Left kidney (tissue), 2 donors: ENCODE results near the gene HIPK4. TPM values are rescaled to one million over a fixed set of nuclear protein-coding genes. Genes with fewer than 3 reads are reported as not detected.

Experiments used
- DNase-seq: peaks from one replicate; pipeline ENCODE4 v3.0.0-alpha.2; 2013
- polyA plus RNA-seq: library from polyadenylated mRNA; unstranded; fragments of 120-200 nt; gene quantifications from one replicate; pipeline ENCODE4 v1.2.1, GENCODE V29; 2013; ENCODE audit not compliant: insufficient read length

The HIPK4 gene
- polyA plus RNA-seq, 1 donor: 0.20 TPM

DNA sequence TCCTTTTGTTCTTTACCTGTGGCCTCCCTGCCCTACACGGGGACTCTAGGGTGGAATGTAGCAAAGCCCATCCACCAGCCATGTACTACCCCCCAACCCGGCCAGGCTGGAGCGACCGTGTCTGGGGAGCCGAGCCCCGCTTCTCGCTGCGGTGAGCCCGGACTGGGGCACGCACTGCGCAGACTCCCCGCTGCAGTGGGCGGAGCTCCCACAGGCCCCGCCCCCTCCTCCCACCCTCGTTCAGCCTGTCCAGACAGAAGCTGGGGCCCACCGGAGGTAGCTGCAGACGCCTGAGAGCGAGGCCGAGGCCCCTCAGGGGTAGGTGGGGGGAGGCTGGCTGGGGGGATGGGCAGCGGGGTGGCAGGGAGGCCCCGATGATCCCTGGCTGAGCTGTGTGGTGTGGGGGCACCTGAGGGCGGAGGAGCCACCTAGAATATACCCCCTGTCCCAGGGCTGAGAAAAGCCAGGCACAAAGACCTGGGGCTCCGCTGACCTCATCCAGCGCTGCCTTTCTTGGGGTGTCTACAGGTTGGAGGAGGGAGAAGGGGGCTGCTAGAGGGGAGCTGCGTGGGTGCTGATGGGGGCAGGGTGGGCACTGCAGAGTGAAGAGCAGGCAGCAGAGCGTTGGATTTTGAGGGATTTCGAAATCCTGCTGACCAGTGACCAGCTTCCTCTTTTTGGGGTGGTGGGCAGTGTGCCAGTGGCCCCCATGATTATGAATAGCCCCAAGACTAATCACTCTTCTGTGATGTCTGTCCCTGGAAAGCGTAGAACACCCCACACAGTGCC lies 24.2 kb downstream of the HIPK4 start:
- DNase-seq: peak; percentile 88

DNA sequence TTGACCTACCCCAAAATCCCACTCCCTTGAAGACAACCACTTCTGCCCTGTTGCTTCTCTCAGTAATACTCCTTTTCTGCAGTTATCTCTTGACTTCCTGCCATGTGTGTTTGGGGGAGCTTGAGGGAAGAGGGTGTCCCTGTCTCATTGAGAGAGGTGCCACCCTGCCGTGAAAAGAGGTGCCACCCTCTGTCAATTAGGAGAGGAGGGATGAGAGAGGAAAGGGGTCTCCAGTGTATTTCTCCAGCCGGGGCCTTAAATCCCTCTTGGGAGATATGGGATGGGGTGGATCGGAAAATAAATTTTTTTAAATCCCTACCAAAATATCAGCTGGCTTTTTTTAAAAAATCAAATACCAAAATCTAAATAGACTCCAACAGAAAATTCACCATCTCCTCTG lies 25.0 kb downstream of the HIPK4 start:
- DNase-seq: no peak

DNA sequence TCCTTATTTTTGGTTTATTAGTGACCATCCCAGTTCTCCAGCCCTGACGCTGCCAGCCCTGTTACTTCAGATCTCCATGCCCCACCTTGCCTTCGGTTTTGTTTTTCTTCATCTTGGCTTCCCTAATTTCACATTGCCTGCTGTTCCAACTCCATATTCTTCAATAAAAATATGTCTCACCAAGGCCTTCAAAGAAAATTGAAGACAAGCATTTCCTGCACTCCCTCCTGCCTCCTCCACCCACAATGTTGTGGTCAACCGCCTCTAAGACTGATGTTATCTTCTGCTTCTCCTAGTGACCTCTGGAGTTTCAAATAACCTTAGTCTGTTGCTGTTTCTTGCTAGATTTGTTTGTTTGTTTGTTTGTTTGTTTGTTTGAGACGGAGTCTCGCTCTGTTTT lies 26.9 kb downstream of the HIPK4 start:
- DNase-seq: no peak

DNA sequence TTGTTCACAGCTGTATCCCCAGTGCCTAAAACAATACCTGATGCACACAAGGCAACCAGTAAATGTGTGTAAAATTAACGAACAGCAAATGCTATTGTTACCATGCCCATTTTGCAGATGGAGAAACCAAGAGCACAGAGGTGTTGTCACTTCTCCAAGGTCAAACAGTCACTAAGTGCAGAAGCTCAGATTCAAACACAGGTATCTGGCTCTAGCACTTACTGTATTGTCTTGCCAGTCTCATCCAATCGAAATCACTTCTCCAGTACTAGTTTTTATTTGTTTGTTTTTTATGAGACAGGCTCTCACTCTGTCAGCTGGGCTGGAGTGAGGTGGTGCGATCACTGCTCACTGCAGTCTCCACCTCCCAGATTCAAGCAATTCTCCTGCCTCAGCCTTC lies 27.8 kb downstream of the HIPK4 start:
- no peak for DNase-seq

DNA sequence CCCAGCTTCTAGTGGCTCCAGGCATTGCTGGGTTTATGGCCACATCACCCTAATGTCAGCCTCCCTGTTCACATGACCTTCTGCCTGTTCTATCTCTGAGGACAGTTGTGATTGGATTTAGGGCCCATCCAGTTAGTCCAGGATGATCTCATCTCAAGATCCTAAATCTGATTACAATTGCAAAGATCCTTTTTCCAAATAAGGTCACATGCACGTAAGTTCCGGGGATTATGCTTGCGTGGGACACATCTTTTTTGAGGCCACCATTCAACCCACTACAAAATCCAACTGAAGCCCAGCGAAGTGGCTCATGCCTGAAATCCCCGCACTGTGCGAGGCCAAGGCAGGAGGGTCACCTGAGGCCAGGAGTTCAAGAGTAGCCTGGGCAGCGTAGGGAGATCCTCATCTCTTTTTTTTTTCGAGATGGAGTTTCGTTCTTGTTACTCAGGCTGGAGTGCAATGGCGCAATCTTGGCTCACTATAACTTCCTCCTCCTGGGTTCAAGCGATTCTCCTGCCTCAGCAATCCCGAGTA lies 29.2 kb downstream of the HIPK4 start:
- no peak for DNase-seq

DNA sequence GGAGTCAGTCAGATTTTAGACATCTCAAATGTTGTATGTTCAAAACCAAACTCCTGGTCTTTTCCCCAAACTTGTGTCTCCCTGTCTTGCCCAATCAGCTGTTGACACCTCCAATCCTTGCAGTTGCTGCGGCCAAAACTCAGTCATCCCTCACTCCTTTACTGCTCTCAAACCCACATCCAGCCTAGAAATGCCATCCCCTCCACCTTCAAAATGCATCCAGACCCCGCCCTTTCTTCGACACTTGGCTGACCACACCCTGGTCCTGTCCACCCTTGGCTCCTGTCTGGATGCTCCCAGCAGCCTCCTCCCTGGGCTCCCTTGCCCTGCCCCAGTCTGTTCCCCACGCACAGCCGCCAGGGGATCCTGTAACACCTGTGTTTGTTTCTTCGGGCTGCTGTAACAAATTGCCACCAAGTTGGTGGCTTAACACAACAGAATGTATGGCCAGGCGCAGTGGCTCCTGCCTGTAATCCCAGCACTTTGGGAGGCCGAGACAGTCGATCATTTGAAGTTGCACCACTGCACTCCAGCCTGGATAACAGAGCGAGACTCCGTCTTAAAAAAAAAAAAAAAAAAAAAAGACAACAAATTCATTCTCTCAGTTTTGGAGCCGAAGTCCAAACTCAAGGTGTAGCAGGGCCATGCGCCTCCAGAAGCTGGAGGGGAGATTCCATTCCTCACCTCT lies 29.8 kb downstream of the HIPK4 start:
- no peak for DNase-seq

DNA sequence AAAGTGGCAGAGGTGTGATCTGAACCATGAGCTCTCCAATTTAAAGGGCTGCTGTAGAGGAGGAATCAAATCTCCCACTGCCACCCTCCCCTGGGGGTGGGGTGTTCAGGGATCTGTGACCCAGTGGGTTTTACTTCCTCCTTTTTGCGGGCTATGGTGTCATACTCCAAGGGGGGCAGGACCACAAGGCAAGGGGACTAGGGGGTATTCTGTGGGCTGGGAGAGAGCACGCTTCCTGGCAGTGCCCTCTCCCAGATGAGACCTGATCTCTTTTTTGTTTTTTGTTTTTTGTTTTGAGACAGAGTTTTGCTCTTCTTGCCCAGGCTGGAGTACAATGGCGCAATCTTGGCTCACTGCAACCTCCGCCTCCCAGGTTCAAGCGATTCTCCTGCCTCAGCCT lies 31.2 kb downstream of the HIPK4 start:
- no peak for DNase-seq

DNA sequence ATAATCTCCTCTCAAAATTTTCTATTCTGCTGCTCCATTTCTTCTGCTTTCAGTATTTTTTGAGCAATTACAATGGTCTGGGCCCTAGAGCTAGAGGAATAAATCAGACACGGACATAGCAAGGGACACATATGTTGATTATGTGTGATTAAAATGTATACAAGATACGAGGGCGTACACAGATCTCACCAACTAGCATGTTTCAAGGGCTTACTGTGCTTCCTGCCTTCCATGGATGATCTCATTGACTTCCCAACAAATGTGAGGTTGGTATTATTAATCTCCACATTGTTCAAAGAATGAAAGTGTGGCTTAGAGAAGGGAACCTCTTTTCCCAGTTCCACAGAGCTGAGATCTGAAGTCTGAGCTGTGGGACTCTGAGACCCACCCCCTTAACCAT lies 32.3 kb downstream of the HIPK4 start:
- DNase-seq: no peak

DNA sequence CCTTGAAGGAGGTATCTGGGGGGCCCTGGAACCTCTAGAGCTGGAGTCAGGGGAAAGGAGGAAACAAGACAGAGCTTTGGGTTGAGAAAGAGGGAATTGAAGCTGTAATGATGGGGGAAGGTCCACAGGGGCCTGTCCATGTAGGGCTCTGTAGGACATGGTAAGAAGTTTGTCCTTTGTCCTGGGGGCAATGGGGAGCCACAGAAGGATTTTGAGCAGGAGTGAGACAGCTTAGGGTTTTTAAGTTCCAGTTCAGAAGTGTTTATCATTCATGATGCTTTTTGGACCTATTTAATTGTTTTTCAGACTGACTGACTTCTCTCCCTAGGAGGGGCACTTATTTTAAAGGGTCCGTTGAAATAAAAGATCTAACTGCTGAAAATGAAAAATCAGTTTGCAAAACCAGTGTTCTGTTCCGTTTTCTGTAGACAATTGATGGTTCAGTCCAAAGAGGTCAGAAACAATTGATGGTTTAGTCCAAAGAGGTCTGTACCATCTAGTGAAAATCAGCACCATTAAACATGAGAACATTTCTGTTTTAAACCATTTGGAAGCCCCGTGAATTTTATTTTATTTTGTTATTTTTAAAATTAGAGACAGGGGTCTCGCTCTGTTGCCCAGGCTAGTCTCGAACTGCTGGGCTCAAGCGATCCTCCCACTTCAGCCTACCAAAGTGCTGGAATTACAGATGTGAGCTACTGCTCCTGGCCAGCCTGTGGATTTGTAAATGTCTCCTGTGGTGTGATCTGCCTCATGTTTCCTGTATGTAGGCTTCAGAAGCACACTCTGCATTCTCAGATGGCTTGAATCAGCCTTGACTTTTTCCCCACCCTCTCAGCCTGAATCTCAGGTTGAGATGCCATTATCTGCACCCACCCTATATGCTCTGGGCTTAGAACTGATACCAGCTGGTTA lies 33.0 kb downstream of the HIPK4 start:
- DNase-seq: no peak

DNA sequence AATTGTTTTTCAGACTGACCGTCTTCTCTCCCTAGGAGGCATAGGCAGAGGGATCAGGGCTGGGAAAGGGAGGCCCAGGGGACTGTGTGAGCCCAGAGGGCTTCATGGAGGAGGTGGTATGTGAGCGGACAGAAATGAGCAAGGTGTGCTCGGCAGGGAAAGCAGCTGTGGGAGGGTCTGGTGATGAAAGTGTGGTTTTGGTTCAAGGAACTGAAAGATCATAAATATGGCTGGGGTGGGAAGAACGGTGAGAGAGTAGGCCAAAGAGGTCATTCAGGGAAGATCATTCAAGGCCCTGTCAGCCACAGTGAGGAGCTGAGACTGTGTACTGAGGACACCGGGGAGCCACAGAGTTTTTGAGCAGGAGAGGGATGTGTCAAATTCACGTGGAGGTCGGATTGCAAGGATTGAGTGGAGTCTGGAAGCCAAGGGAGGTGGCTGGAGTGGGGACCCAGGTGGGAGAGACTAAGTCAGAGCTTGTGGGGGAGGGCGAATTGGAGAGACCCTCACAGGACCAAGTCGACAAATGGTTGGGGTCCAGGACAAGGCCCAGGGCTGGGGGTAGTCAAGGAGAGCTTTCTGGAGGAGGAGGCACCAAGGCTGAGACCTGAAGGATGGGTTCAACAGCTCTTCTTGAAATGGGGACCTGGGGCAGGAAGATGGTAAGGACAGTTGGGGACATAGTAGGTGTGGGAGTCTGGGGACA lies 33.9 kb downstream of the HIPK4 start:
- DNase-seq: no peak

DNA sequence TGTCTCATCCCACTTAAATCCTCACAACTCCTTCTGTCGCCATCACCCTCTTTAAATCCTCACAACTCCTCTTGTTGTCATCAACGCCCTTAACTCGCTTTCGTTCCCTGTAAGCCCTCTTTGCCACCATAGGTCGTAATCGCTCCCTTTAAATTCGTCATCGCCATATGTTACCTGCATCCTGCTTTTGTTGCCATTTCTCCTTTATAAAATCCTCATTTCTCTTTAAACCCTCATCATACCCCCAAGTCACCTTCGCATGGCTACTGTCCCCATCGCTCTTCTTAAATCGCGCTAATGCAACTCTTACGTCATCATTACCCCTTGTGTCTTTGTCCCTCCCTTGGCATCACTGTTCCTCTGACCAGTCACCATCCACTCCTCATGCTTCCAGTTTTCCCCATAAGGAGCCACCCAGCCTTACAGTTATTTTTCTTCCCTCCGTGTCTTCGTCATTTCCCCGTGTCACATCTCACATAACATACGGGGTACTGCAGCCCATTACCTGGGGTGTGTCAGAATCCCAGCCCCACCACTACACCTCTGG lies 40.9 kb downstream of the HIPK4 start:
- DNase-seq: peak; percentile 46

DNA sequence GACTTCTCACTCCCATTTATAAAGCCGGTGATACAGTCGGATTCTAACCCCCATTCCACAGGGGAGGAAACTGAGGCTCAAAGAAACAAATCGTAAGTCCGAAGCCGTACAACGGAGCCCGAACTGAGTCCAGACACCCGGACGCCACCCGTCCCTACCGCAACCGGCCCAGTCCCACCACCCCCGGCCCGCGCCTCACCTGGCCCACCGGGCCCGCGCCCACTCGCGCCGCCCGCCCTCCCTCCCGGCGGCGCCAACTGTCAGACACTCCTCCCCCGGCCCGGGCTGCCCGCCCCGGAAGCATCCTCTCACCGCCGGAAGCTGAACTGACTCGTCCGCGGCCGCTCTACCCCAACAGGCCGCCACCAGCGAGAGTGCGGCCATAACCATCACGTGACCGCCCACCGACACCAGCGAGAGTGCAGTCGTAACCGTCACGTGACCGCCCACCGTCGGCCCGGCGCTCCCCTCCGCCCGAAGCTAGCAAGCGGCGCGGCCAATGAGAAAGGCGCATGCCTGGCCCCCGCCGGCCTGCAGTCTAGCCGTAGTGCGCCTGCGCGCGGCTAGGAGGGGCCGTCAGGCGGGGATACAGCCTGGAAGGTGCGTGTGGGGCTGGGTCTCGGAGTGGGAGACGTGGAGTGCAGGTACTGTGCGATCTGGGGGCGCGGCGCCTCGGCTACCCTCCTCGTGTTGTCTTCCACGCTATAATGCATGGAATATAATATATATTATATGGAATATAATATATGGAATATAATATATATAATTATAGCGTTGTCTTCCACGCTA lies 41.7 kb downstream of the HIPK4 start, which contains the start of the genes C19orf47 and PLD3:
C19orf47 (minus strand) TSS at position 273 of the 789 bp plus-strand sequence. CDS start 6,540 bp downstream, outside the sequence.
PLD3 (plus strand) TSS at position 571 of the 789 bp plus-strand sequence. CDS start 17,789 bp downstream, outside the sequence.
- DNase-seq: peak; percentile 98

DNA sequence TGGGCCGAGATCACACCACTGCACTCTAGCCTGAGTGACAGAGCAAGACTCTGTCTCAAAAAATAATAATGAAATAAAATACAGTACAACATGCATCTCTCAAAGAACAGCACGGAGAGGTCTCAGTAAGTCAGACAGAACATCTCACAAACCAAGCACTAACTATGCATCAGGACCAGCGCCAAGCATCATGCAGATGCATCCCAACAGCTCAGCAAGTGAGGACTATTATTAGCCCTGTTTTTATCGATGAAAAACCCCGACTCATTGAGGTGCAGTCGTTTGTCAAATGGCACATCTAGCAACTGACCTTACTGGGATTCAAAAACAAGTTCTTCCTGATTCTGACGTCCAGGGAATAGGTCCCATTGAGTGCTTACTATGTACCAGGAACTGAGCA lies 45.6 kb downstream of the HIPK4 start:
- no peak for DNase-seq

DNA sequence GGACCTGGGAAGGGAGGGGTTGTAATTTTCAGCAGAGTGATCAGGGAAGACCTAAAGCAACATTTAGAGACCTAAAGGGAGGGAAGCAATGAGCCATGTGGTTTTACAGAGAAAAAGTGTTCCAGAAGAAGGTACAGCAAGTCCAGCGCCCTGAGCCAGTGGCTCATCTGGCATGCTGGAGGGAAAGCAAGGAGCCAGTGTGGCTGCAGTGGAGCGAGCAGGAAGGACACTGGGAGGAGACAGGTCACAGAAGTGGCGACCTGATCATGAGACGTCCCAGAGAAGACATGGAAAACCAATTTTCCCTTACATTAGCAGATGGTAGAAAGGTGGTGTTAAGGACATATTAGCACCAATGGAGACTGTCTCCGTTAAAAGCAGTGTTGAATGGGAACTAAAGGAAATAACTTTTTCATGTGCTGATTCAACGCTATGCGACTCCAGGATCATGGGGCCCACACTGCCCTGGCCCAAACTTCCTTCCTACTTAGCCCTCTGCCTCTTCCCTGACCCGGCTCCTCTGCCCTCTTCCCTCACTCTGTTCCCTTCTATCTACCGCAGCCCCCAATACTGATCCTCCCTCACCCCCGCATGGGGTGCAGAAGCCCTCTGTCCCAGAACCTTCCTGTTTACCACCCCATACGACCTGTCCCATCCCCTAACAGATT lies 47.2 kb downstream of the HIPK4 start:
- DNase-seq: no peak

DNA sequence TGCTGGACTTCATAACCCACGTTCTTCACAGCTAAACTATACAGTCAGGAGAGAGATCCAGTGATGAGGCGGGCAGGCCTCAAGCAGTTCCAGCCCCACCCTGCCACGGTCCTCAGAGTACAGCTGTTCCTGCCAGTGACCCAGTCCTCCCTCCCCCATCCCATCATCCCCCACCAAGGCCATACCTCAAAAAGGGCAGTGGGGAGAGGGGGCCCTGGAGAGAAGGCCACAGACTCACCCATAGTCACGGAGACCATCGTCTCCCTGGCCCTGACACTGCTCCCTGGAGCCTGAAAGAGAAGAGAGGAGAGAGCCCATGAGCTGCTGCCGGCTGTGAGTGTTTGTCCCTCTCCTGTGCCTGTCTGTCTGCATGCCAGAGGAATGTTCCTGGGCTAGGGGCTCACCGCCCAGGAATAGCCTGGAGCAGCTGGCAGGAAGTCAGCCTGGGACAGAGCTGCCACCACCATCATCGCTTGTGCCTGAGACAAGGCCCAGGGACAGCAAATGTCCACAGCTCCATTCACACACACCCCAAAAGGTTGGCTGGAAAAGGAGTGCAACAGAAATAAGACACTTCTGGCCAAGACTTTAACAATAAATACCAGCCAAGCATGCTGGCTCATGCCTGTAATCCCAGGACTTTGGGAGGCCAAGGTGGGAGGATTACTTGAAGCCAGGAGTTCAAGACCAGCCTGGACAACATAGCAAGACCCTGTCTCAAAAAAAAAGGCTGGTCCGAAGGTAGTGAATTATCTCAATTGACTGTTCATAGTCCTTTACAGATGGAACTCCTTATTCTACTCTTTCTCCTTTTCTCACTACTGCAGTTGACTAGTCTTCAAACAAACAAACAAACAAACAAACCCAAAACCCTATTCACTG lies 48.1 kb downstream of the HIPK4 start:
- DNase-seq: no peak

DNA sequence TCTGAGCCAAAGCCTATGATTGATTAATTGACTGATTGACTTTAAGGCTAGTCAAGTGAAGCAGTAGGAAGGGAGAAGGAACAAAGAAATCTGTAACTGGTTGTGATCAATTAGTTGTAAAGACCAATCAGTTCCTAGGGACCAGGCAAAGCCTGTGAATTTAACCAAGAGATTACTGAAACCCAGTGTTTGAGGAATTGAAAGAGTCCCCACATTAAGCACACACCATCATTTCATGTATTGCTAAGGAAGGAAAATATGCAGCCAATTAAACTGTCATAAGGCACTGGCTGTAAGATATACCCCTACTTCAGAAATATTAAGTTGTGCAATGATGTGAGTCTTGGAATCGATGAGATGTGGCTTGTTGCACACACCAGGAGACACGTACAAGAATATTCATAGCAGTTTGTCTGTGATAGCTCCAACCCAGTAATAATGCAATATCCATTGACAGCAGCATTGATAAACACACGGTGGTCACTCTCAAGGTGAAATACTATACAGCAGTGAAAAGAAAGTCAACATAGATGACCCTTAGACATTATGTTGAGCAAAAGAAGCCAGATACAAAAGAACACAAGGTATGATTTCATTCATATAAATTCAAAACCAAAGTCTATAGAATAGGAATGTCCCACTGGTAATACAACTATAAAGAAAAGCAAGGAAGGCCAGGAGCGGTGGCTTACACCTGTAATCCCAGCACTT lies 50.8 kb downstream of the HIPK4 start:
- no peak for DNase-seq

DNA sequence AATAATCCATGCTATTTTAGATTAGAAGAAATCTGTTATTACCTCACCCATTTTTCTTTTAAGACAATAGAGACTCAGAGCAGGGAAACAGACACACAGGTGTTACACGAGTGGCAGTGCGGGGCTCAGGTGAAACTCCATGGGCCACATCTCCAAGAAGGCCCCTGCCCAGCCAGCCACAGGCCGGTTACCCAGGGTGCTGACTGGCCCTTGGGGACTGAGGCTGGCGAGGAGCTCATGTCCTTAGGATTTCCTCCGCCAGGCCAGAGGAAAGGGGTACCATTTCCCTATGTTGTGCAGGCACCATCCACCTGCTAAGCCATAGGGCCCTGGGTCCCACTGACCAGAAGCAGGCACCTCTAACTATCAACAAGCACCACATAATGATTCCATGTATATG lies 52.4 kb downstream of the HIPK4 start:
- no peak for DNase-seq

DNA sequence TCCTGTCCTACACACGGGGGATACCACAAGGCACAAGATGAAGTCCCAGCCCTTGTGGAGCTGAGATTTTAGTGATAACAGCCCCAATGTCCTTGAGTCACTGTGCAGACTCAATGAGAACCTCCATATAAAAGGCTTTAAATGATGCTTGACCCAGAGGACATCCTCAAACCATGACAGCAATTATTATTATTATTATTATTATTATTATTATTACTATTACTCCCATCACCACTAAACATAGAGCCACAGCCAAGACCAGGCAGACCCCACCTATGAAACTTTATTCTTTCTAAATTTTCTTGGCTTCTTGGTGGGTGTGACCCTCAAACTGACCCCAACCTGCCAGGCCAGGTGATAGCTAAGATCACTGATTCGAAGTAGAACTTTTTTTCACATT lies 52.9 kb downstream of the HIPK4 start:
- no peak for DNase-seq
